ENCODE data around the gene ADARB1.

ADARB1 gene

DNA sequence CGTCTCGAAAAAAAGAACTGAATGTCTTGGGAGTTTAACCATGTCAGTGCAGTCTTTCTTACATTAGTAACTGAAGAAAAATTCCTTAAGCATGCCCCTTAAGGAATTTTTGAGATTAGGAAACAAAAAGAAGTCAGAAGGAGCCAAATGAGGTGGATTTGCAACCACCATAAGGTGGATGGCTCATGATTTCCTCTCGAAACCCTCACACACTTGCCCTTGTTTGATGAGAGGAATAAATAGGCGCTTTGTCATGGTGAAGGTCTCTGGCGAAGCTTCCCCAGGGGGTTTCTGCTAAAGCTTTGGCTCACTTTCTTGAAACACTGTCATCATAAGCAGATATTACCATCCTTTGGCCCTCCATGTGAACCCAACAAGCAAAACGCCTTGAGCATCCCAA is 145.1 kb downstream of the ADARB1 start:
- peaks cover 9% of the 10 kb centered on the region for H3K36me3 ChIP-seq (ENCODE audit: control insufficient read depth, insufficient read depth, low read length)
- no peaks in the 10 kb centered on the region for H3K27me3 ChIP-seq (replicated peaks; ENCODE audit: control insufficient read depth, insufficient read depth, low read length, poor library complexity, severe bottlenecking)
- H3K4me3 ChIP-seq (ENCODE audit: insufficient read depth, low read depth, low read length, poor library complexity, severe bottlenecking) = no peak overlapping the region
- no peak overlapping the region for H3K27ac ChIP-seq (ENCODE audit: insufficient read depth, low read length, poor library complexity, severe bottlenecking)
- DNase-seq = no peak
- peaks cover 3% of the 10 kb centered on the region for H3K4me1 ChIP-seq (ENCODE audit: control insufficient read depth, insufficient read depth, low read length, poor library complexity, severe bottlenecking)
- H3K9me3 ChIP-seq (ENCODE audit: control insufficient read depth, low read length) = no peaks in the 10 kb centered on the region

DNA sequence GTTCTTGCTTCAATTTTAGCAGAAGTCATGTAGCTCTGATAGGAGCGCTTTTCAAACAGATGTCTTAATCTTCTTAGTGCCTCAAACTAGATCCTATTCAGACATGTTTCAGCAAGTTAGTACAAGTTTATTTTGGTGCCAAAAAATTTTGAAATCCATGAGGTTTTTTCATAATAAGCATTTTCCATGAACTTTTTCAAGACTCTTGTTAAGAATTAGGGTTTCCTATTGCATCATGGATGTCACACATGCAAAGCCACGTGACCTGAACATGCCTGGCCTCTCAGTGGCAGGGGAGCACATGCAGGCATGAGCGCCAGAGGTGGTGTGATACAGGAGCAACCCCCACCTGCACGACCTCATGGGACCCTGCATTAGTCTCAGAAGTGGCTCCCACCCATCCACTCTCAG is 145.7 kb downstream of the ADARB1 start:
- DNase-seq = no peak
- Histone ChIP-seq H3K36me3 (ENCODE audit: control insufficient read depth, insufficient read depth, low read length) (peaks cover 9% of the 10 kb centered on the region), H3K27me3 (replicated peaks; ENCODE audit: control insufficient read depth, insufficient read depth, low read length, poor library complexity, severe bottlenecking) (no peaks in the 10 kb centered on the region), H3K4me1 (ENCODE audit: control insufficient read depth, insufficient read depth, low read length, poor library complexity, severe bottlenecking) (peaks cover 8% of the 10 kb centered on the region), H3K27ac (ENCODE audit: insufficient read depth, low read length, poor library complexity, severe bottlenecking) (no peak overlapping the region), H3K9me3 (ENCODE audit: control insufficient read depth, low read length) (no peaks in the 10 kb centered on the region), H3K4me3 (ENCODE audit: insufficient read depth, low read depth, low read length, poor library complexity, severe bottlenecking) (no peak overlapping the region)

DNA sequence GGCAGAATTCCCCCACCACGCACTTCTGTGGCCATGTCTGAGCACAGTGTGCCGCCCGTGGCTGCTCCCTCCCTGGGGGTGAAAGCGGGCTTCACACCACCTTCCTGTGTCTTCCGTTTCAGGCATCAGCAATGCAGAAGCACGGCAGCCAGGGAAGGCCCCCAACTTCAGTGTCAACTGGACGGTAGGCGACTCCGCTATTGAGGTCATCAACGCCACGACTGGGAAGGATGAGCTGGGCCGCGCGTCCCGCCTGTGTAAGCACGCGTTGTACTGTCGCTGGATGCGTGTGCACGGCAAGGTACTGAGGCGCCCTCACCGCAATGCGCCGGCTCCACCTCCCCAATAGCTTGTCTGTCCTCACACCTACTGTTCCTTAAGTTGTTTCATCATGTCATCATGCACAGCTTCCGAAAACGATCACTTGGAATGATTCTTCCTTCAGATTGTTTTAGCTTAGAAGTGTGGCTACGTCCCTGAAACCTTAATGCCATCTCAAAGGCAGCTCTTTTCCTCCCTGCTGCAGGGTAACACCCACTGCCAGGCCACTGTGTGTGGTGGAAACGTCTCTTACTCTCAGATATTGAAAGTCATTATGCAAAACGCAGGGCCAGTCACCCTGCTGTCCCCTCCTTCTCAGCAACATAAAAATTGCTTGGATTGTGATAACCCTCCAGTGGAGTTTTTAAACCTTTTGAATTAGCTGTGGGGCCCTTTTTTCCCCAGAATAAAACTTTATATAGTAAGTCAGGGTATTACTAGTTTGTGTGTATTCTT is 146.5 kb downstream of the ADARB1 start:
- H3K9me3 ChIP-seq (ENCODE audit: control insufficient read depth, low read length) = no peaks in the 10 kb centered on the region
- H3K36me3 ChIP-seq (ENCODE audit: control insufficient read depth, insufficient read depth, low read length) = peaks cover 9% of the 10 kb centered on the region
- no peak for DNase-seq
- no peaks in the 10 kb centered on the region for H3K27me3 ChIP-seq (replicated peaks; ENCODE audit: control insufficient read depth, insufficient read depth, low read length, poor library complexity, severe bottlenecking)
- H3K4me1 ChIP-seq (ENCODE audit: control insufficient read depth, insufficient read depth, low read length, poor library complexity, severe bottlenecking) = peaks cover 14% of the 10 kb centered on the region
- no peak overlapping the region for H3K4me3 ChIP-seq (ENCODE audit: insufficient read depth, low read depth, low read length, poor library complexity, severe bottlenecking)
- H3K27ac ChIP-seq (ENCODE audit: insufficient read depth, low read length, poor library complexity, severe bottlenecking) = no peak overlapping the region

DNA sequence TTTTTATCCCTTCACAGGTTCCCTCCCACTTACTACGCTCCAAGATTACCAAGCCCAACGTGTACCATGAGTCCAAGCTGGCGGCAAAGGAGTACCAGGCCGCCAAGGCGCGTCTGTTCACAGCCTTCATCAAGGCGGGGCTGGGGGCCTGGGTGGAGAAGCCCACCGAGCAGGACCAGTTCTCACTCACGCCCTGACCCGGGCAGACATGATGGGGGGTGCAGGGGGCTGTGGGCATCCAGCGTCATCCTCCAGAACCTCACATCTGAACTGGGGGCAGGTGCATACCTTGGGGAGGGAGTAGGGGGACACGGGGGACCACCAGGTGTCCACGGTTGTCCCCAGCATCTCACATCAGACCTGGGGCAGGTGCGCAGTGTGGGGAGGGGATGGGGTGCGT is 147.6 kb downstream of the ADARB1 start:
- Histone ChIP-seq H3K36me3 (ENCODE audit: control insufficient read depth, insufficient read depth, low read length) (peaks cover 9% of the 10 kb centered on the region), H3K9me3 (ENCODE audit: control insufficient read depth, low read length) (no peaks in the 10 kb centered on the region), H3K4me3 (ENCODE audit: insufficient read depth, low read depth, low read length, poor library complexity, severe bottlenecking) (no peak overlapping the region), H3K27ac (ENCODE audit: insufficient read depth, low read length, poor library complexity, severe bottlenecking) (no peak overlapping the region), H3K4me1 (ENCODE audit: control insufficient read depth, insufficient read depth, low read length, poor library complexity, severe bottlenecking) (peaks cover 25% of the 10 kb centered on the region), H3K27me3 (replicated peaks; ENCODE audit: control insufficient read depth, insufficient read depth, low read length, poor library complexity, severe bottlenecking) (no peaks in the 10 kb centered on the region)
- DNase-seq = no peak

DNA sequence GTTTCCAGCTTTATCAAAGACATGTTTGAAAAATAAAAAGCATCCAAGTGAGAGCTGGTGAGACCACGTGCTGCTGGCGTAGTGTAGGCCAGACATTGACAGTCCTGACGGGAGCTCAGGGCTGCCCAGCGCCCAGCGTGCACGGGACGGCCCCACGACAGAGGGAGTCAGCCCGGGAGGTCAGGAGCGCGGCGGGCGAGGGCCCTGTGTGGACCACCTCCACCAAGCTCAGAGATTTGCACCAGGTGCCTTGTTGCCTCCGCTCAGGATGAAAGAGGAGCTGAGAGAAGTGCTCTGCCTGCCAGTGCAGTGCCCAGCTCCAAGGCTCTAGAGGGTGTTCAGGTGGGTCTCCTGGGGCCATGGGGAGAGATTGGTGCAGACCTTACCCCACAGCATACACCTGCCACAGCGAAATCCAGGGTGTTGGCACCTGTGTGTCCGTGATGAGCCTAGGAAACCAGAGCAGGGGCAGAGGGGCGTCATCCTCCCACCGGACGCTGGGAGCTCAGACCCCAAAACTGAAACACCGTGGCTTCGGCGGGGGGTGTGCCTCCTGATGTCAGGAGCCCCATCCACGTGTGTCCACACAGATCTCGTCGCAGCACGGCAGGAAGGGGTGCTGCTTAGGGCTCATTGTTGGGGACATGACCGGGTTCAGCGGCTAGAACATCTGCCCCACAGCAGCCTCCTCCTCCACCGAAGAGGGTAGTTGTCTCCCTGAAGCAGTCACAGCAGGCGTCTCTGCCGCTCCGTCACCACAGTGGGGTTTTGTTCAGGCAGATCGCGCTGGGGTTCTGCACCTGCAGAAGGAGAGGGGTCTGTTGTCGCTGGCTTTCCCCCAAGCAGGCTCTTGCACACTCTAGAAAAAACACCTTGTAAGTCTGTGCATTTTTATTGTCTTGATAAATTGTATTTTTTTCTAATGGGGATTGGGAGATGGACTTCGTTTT is 149.1 kb downstream of the ADARB1 start:
- DNase-seq = no peak
- no peaks in the 10 kb centered on the region for H3K27me3 ChIP-seq (replicated peaks; ENCODE audit: control insufficient read depth, insufficient read depth, low read length, poor library complexity, severe bottlenecking)
- H3K9me3 ChIP-seq (ENCODE audit: control insufficient read depth, low read length) = no peaks in the 10 kb centered on the region
- peaks cover 9% of the 10 kb centered on the region for H3K36me3 ChIP-seq (ENCODE audit: control insufficient read depth, insufficient read depth, low read length)
- no peak overlapping the region for H3K4me3 ChIP-seq (ENCODE audit: insufficient read depth, low read depth, low read length, poor library complexity, severe bottlenecking)
- H3K27ac ChIP-seq (ENCODE audit: insufficient read depth, low read length, poor library complexity, severe bottlenecking) = peak overlapping the region; percentile 63
- H3K4me1 ChIP-seq (ENCODE audit: control insufficient read depth, insufficient read depth, low read length, poor library complexity, severe bottlenecking) = peaks cover 40% of the 10 kb centered on the region

DNA sequence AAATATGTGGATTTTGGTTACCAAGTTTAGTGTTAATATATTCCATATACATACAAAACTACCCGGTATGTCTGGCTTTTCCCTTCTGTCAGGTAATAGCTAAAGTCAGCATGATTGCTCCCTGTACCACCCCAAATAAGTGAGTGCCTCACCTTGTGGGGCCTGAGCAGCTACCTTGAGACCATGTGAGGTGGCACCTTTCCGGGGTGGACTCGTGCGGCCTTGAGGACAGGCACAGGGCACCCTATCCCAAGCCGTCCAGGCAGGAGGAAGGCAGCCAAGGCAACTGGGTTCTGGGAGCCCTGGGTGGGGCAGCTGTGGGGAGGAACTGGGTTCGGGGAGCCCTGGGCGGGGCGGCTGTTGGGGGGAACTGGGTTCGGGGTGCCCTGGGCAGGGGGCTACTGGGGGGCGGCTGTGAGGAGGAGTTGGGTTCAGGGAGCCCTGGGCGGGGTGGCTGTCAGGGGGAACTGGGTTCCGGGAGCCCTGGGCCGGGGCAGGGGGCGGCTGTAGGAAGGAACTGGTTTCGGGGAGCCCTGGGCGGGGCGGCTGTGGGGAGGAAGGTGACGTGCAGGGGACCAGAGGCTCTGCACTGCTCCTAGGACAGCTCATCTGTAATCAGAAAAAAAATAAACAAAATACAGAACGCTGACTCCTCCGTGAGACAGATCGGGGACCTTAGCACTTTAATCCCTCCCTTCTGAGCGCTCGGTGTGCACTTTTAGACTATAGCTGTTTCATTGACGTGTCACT is 150.0 kb downstream of the ADARB1 start:
- Histone ChIP-seq H3K9me3 (ENCODE audit: control insufficient read depth, low read length) (no peaks in the 10 kb centered on the region), H3K4me3 (ENCODE audit: insufficient read depth, low read depth, low read length, poor library complexity, severe bottlenecking) (no peak overlapping the region), H3K27ac (ENCODE audit: insufficient read depth, low read length, poor library complexity, severe bottlenecking) (peak overlapping the region; percentile 63), H3K36me3 (ENCODE audit: control insufficient read depth, insufficient read depth, low read length) (peaks cover 9% of the 10 kb centered on the region), H3K27me3 (replicated peaks; ENCODE audit: control insufficient read depth, insufficient read depth, low read length, poor library complexity, severe bottlenecking) (no peaks in the 10 kb centered on the region), H3K4me1 (ENCODE audit: control insufficient read depth, insufficient read depth, low read length, poor library complexity, severe bottlenecking) (peaks cover 45% of the 10 kb centered on the region)
- DNase-seq = peak; percentile 63 to 65 (median 65)

DNA sequence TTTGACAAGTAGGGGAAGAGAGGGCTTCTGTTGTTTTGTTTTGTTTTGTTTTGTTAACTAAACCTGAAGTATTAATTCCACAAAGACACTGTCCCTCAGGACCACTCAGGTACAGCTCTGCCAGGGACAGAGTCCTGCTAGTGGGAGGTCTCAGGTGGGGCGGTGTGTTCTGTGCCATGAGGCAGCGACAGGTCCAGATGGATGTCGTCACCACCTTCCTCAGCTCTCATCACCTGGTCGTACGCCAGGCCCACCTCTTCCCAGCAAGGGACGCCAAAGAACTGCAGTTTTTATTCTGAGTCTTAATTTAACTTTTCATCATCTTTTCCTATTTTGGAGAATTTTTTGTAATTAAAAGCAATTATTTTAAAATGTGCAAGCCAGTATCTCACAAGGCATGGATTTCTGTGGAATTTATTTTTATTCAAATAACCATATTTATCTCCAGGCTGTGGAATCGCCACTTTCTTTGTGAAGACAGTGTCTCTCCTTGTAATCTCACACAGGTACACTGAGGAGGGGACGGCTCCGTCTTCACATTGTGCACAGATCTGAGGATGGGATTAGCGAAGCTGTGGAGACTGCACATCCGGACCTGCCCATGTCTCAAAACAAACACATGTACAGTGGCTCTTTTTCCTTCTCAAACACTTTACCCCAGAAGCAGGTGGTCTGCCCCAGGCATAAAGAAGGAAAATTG is 150.8 kb downstream of the ADARB1 start:
- Histone ChIP-seq H3K4me3 (ENCODE audit: insufficient read depth, low read depth, low read length, poor library complexity, severe bottlenecking) (no peak overlapping the region), H3K27me3 (replicated peaks; ENCODE audit: control insufficient read depth, insufficient read depth, low read length, poor library complexity, severe bottlenecking) (no peaks in the 10 kb centered on the region), H3K9me3 (ENCODE audit: control insufficient read depth, low read length) (no peaks in the 10 kb centered on the region), H3K36me3 (ENCODE audit: control insufficient read depth, insufficient read depth, low read length) (peaks cover 7% of the 10 kb centered on the region), H3K27ac (ENCODE audit: insufficient read depth, low read length, poor library complexity, severe bottlenecking) (peak overlapping the region; percentile 63), H3K4me1 (ENCODE audit: control insufficient read depth, insufficient read depth, low read length, poor library complexity, severe bottlenecking) (peaks cover 45% of the 10 kb centered on the region)
- DNase-seq = no peak

DNA sequence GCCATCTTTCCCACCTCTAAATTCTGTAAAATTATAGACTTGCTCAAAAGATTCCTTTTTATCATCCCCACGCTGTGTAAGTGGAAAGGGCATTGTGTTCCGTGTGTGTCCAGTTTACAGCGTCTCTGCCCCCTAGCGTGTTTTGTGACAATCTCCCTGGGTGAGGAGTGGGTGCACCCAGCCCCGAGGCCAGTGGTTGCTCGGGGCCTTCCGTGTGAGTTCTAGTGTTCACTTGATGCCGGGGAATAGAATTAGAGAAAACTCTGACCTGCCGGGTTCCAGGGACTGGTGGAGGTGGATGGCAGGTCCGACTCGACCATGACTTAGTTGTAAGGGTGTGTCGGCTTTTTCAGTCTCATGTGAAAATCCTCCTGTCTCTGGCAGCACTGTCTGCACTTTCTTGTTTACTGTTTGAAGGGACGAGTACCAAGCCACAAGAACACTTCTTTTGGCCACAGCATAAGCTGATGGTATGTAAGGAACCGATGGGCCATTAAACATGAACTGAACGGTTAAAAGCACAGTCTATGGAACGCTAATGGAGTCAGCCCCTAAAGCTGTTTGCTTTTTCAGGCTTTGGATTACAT is 151.5 kb downstream of the ADARB1 start:
- no peak overlapping the region for H3K4me3 ChIP-seq (ENCODE audit: insufficient read depth, low read depth, low read length, poor library complexity, severe bottlenecking)
- H3K4me1 ChIP-seq (ENCODE audit: control insufficient read depth, insufficient read depth, low read length, poor library complexity, severe bottlenecking) = peaks cover 45% of the 10 kb centered on the region
- peaks cover under 1% of the 10 kb centered on the region for H3K36me3 ChIP-seq (ENCODE audit: control insufficient read depth, insufficient read depth, low read length)
- no peaks in the 10 kb centered on the region for H3K9me3 ChIP-seq (ENCODE audit: control insufficient read depth, low read length)
- no peaks in the 10 kb centered on the region for H3K27me3 ChIP-seq (replicated peaks; ENCODE audit: control insufficient read depth, insufficient read depth, low read length, poor library complexity, severe bottlenecking)
- H3K27ac ChIP-seq (ENCODE audit: insufficient read depth, low read length, poor library complexity, severe bottlenecking) = no peak overlapping the region
- no peak for DNase-seq
